Muscle of back (tissue), 11 donors: ENCODE data around the gene CARD11. TPM values are rescaled to one million over a fixed set of nuclear protein-coding genes. Genes with fewer than 3 reads are reported as not detected.
A peak's percentile ranks its signal among the peaks of the same experiment; 100 is the strongest.

Source experiments
- DNase-seq, 3 donors: peaks; one replicate each; pipeline versions ENCODE4 v3.0.0 to v3.0.0-alpha.2; 2013
- polyA plus RNA-seq, 10 donors: library from polyadenylated mRNA; unstranded; fragments of 120-200 nt; gene quantifications; one replicate each; pipeline ENCODE4 v1.2.1, GENCODE V29; 2013; ENCODE audit not compliant: insufficient read length in 10 of 10

CARD11 gene
- polyA plus RNA-seq, 10 donors, result 0.21 to 3.4 (median 0.41) TPM

GRCh38 chr7:2873686-2874551, 169.7 kb downstream of the CARD11 start:
- peak in 2 of 3 donors; percentile 84 to 85 for DNase-seq

DNA sequence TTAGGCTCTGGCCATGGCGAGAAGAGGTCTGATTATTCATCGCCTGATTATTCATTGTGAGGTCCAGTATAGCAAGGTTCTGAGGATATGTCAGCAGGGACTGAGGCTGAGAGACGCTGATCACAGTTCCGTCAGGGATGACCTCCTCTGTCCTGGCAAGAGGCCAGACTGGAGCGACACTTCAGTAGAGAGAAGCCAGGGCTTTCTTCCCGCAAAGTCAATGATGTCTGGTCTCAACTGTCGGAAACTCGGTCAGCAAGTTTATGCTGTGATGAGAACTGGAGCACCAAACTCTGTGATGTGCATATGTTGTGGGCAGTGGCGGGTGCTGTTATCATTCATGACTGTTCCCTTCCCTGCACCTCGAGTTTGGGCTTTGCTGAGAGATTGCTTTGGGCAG, 170.5 kb downstream of the CARD11 start:
- DNase-seq, result no peak

- no peak for DNase-seq
Measured at GRCh38 chr7:2872296-2872874, 171.3 kb downstream of the CARD11 start.

- peak in 2 of 3 donors; percentile 45 to 88 for DNase-seq
Measured at GRCh38 chr7:2870471-2870931, 173.2 kb downstream of the CARD11 start.

DNA sequence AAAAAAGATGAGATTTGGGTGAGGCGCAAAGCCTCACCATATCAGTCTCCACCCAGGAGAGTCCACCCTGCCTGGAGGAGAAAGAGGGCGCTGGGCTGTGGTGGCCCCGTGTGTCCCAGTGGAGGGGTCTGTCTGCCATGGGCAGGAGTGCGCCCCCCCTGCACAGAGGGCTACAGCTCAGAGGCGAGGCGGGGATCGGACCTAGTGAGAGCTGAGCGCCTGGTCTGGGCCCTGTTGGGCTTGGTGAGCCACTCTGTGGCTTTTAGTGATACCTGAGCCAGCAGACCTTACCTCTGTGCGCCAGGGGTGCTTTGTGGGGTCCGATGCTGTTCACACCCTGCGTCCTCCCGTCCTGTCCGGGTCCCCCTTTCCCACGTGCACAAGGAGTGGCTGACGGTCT, 173.7 kb downstream of the CARD11 start:
- no peak for DNase-seq

- no peak for DNase-seq
Measured at GRCh38 chr7:2866601-2867000, 177.1 kb downstream of the CARD11 start.

DNA sequence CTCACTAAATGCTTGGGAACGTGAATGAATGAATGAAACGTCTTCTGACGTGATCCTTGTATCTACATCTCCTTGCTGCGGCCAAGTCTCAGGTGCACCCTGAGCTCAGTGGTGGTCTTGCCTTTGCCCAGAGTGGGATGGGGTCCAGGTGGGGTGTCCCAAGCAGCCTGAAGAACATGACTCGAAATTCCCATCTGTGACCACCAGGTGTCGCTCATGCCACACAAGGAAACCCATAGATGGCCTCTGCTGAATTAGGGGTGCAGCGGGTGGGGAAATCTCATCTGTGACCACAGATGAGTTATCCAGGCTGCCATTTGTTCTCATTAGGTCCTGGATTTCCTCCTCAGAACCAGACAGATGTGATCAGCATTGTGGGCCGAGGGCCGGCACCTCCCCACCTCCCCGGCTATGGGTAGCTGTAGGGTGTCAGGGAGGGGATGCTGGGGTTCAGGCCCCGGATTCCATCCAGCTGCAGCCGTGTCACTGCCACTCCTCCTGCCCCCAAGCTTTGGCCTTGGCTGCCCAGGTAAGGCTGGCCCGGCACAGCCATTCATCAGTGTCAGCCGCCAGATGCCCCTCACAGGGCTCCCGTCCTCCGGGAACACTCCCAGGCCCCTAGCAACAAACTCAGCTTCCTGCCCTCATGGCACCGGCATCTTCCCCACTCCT, 178.5 kb downstream of the CARD11 start:
- peak; percentile 60 to 85 (median 74) for DNase-seq

- DNase-seq, result no peak
Measured at GRCh38 chr7:2864204-2864985, 179.3 kb downstream of the CARD11 start.

DNA sequence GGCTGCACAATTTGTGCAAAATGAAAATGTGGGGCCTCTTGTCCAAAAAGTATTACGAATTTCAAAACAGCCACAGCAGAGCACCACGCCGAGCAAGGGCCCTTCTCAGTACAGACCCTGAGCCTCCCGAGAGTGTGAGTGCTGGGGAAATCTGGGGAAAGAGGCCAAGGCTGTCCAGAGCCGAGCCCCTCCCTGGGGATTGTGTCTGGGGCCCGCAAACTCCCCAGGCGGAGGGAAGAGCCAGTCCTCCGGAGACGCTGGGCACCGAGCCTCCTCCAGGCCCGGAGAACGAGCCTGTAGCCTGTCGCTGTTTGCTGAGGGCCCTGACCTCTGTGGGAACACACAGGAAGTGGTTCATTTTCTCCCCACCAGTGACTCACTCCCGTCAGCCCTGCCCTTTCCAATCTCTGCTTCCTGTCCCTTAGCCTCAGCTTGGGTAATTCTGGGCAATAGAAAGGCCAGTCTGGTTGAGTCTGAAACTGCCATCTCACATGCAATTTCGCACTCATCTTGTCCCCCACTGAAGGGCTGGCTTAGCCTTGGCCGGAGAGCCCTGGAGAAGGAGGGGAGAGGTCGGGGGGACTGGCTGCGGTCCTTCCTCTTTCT, 180.1 kb downstream of the CARD11 start:
- DNase-seq, result peak; percentile 55 to 80 (median 80)

DNA sequence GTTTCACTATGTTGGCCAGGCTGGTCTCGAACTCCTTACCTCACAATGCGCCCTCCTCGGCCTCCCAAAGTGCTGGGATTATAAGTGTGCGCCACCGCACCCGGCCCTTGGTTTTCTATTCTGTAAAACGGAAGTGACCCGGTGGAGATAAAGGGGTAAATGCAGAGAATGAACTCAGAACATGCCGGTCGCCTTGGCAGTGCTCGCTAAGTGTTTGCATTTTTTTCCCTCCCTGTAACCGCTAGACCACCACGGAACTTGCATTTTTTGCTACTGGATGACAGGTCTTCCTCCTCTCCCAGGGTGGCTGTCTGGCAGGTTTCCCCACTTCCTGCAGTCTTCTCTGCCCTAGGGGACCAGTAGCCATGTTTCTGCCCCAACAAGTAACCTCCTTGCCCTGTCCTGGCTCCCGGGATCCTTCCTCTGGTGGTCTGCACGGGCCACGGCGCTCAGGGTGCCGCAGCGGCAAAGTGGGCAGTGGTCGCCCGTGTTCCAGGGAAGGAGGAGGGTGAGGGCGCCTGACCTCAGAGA, 180.8 kb downstream of the CARD11 start:
- DNase-seq, result peak in 1 of 3 donors; percentile 24

DNA sequence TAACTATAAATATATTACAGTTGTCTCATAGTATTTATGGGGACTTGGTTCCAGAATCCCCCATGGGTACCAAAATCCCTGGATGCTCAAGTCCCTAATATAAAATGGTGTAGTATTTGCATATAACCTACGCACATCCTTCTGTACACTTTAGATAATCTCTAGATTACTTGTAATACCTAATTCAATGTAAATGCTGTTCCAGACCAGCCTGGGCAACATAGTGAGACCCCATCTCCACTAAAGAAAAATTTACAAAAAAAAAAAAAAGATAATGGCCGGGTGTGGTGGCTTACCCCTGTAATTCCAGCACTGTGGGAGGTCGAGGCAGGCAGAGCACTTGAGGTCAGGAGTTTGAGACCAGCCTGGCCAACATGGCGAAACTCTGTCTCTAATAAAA, 182.2 kb downstream of the CARD11 start:
- no peak for DNase-seq

DNA sequence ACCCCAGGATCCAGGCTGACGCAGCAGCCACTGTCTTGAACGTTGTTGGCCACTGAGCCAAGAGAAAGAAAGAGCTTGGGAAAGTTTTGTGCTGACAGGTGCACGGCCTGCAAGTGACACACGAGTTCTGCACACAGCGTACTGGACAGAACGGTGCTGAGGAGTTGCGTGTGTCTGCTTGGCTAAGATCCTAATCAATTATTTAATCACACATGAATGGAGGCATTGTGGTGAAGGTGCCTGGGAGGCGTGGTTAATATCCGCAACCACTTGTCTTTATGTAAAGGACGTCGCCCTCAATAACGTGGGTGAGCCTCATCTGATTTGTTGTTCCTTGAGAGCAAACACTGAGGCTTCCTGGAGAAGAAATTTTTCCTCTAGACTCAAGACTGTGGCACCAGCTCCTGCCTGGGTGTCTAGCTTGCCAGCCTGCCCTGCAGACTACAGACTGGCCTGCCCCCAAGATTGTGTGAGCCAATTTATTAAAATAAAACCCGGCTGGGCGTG, 183.0 kb downstream of the CARD11 start:
- DNase-seq, result no peak

DNA sequence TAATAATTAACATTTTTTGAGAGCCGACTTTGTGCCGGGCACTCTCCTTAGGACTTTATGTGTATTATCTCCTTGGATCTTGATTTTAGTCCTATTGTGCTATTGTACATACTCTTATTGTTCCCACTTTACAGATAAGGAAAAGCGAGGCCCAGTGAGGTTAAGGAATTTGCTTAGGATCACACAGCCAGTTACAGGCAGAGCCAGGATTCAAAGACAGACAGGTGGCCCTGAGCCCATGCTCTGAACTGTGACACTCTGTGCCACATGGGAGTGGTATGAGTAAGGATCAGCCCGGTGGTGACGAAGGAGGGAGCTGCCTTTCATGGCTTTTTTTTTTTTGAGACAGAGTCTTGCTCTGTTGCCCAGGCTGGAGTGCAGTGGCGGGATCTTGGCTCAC, 183.7 kb downstream of the CARD11 start:
- DNase-seq, result no peak

DNA sequence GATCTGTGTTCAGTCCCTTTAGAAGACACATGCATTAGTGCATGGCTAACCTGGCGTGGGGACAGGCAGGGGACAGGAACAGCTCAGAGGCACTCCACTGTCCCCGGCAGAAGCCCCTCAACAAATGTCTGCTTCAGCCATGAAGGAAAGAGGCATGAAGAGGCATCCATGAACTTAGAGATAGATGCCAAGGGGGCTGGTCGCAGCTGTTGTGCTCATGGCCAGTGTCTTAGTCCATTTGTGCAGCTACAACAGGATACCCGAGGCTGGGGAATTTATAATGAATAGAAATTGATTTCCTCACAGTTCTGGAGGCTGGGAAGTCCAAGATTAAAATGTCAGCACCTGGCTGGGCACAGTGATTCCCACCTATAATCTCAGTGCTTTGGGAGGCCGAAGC, 185.0 kb downstream of the CARD11 start:
- no peak for DNase-seq

- DNase-seq, result no peak
Measured at GRCh38 chr7:2856388-2857169, 187.1 kb downstream of the CARD11 start.

Other genes with a start within 250 kb of the CARD11 start
- gene GNA12, start 199.6 kb downstream of the CARD11 start, polyA plus RNA-seq, result 10 to 100 TPM; 25.6 to 40.4 (median 29.3) TPM